K562 (cell line): ENCODE results near the gene MOB1A. TPM values are rescaled to one million over a fixed set of nuclear protein-coding genes. Genes with fewer than 3 reads are reported as not detected.

Source experiments
- ATAC-seq: fragments of 200-7000 bp; cut with Tn5 transposase; 3 replicates; pipeline ENCODE4 v1.9.1; 2020; ENCODE audit warnings: moderate library complexity
- BruUV-seq: library from RNA; stranded (reverse); fragments of 400-500 nt; replicated peaks from 2 replicates; lab custom pipeline; 2021; lab: Mats Ljungman, UMichigan
- CTCF ChIA-PET: fragments of 300-600 bp; formaldehyde crosslinking; extraction: SDS; loops from one replicate; lab custom pipeline; 2021; ENCODE audit warnings: low intra/inter-chr PET ratio; lab: Yijun Ruan, JAX
- POLR2A ChIA-PET: fragments of 300-600, 350-650 bp; sonication (Branson Sonifier 250); formaldehyde crosslinking; extraction: SDS; loops from one replicate; lab custom pipeline; 2021; ENCODE audit warnings: antibody characterized with exemption, inconsistent platforms; lab: Yijun Ruan, JAX
- DNase-seq, 4 experiments: peaks; one replicate each; pipeline versions ENCODE4 v3.0.0 to v3.0.0-alpha.2; 2011 to 2018; ENCODE audit warnings: low spot score in 3 of 4, mixed read lengths in 3 of 4; ENCODE audit errors: extremely low read depth in 1 of 4
- FAIRE-seq: peaks from 2 replicates; lab custom pipeline; 2011; peaks lifted over from hg19 to GRCh38; lab: Jason Lieb, UNC
- H2AFZ ChIP-seq: 2 replicates; pipeline ENCODE4 v1.6.0; 2011; ENCODE audit warnings: low read depth, low read length, control low read depth, inconsistent platforms
- H3K27ac ChIP-seq: fragments of 200-600 bp; 3 replicates; pipeline ENCODE4 v1.8.0; 2011; ENCODE audit warnings: low read depth, mild to moderate bottlenecking, control low read depth, inconsistent platforms, low read length, moderate library complexity, mixed read lengths; ENCODE audit errors: extremely low read depth
- H3K27me3 ChIP-seq, 2 experiments: fragments of 300-600 bp in 1 of 2; 2 replicates in 1 of 2; 3 replicates in 1 of 2; pipeline versions ENCODE4 v1.6.0 to v1.8.0; 2011; ENCODE audit warnings: inconsistent platforms in 2 of 2, low read length in 2 of 2, mild to moderate bottlenecking in 1 of 2, mixed read lengths in 1 of 2, moderate library complexity in 1 of 2; ENCODE audit not compliant: control insufficient read depth in 2 of 2, insufficient read depth in 2 of 2
- H3K36me3 ChIP-seq: fragments of 300-600 bp; 3 replicates; pipeline ENCODE4 v1.8.0; 2011; ENCODE audit warnings: mild to moderate bottlenecking, low read length, inconsistent platforms; ENCODE audit not compliant: control insufficient read depth, insufficient read depth
- H3K4me1 ChIP-seq, 2 experiments: fragments of 200-600 bp in 1 of 2; replicated peaks in 1 of 2; 2 replicates in 1 of 2; 3 replicates in 1 of 2; pipeline versions ENCODE4 v1.5.1 to v1.8.0; 2011; ENCODE audit warnings: inconsistent platforms in 2 of 2, low read length in 2 of 2, mild to moderate bottlenecking in 1 of 2, mixed read lengths in 1 of 2, moderate library complexity in 1 of 2; ENCODE audit not compliant: control insufficient read depth in 2 of 2, insufficient read depth in 2 of 2
- H3K4me2 ChIP-seq: 2 replicates; pipeline ENCODE4 v1.6.1; 2011; ENCODE audit warnings: low read length, control low read depth, inconsistent platforms, mixed read lengths; ENCODE audit not compliant: insufficient read depth
- H3K4me3 ChIP-seq: fragments of 200-600 bp; sonication (generic), shearing (Covaris generic); 2 replicates; pipeline ENCODE4 v1.5.1; 2016; ENCODE audit warnings: control low read depth, inconsistent platforms
- H3K79me2 ChIP-seq: fragments of 200-600 bp; 3 replicates; pipeline ENCODE4 v1.8.0; 2011; ENCODE audit warnings: low read length, inconsistent platforms; ENCODE audit not compliant: control insufficient read depth, insufficient read depth
- H3K9ac ChIP-seq, 2 experiments: 2 replicates each; pipeline versions ENCODE4 v1.6.0 to v1.6.1; 2011; ENCODE audit warnings: low read depth in 2 of 2, low read length in 2 of 2, control low read depth in 1 of 2, inconsistent platforms in 1 of 2, mild to moderate bottlenecking in 1 of 2, mixed read lengths in 1 of 2; ENCODE audit not compliant: insufficient read depth in 1 of 2
- H3K9me1 ChIP-seq: one replicate; pipeline ENCODE4 v1.6.0; 2011; ENCODE audit warnings: inconsistent platforms, mild to moderate bottlenecking, low read length, moderate library complexity; ENCODE audit not compliant: control insufficient read depth, insufficient read depth
- H3K9me3 ChIP-seq: replicated peaks from 2 replicates; pipeline ENCODE4 v1.5.1; 2011; ENCODE audit warnings: low read depth, low read length, inconsistent platforms; ENCODE audit not compliant: control insufficient read depth, insufficient read depth
- H4K20me1 ChIP-seq: replicated peaks from 2 replicates; pipeline ENCODE4 v1.6.1; 2011; ENCODE audit warnings: low read length, inconsistent platforms, mixed read lengths; ENCODE audit not compliant: control insufficient read depth, insufficient read depth
- HIVEP1 ChIP-seq: fragments of 250-450 bp; sonication (Bioruptor Pico); IDR thresholded peaks from 2 replicates; pipeline ENCODE4 v1.4.0; 2020; ENCODE audit warnings: mild to moderate bottlenecking
- RBFOX2 ChIP-seq: fragments of 200-400 bp; formaldehyde crosslinking; IDR thresholded peaks from 2 replicates; pipeline ENCODE4 v1.6.1; 2017; ENCODE audit warnings: low read depth, mild to moderate bottlenecking, low read length, moderate library complexity
- SMAD4 ChIP-seq: fragments of 250-450 bp; sonication (Bioruptor Pico); conservative IDR thresholded peaks from 2 replicates; pipeline ENCODE4 v1.8.0; 2021; ENCODE audit warnings: inconsistent platforms, mild to moderate bottlenecking, moderate library complexity
- TARDBP ChIP-seq: fragments of 450-650 bp; IDR thresholded peaks from 2 replicates; pipeline ENCODE4 v1.6.1; 2016
- ZNF146 ChIP-seq: IDR thresholded peaks from one replicate; pipeline ENCODE4 v1.6.1; 2018; ENCODE audit warnings: missing compliant biosample characterization; ENCODE audit not compliant: unreplicated experiment
- ZNF174 ChIP-seq: fragments of 250-450 bp; sonication (Bioruptor Pico); IDR thresholded peaks from 2 replicates; pipeline ENCODE4 v1.4.0; 2020; ENCODE audit warnings: mild to moderate bottlenecking
- ZNF655 ChIP-seq: fragments of 250-450 bp; sonication (Bioruptor Pico); IDR thresholded peaks from 2 replicates; pipeline ENCODE4 v1.5.0; 2021
- WGBS: fragments of 100-300 bp; shearing (Covaris generic); methylation state at CpG from one replicate; pipeline ENCODE4 v1.1.6; 2016; ENCODE audit warnings: low coverage, mixed read lengths; ENCODE audit not compliant: insufficient coverage; ENCODE audit errors: missing lambda C conversion rate; 5-methylcytosine and 5-hydroxymethylcytosine counted together
- in situ Hi-C: fragments of 300-500 bp; cut with MboI; formaldehyde crosslinking; loops from 4 replicates; pipeline ENCODE4 v1.15.0; 2018; ENCODE audit warnings: inconsistent platforms, mixed read lengths
- intact Hi-C: fragments of 100-400 bp; cut with micrococcal nuclease; formaldehyde crosslinking; loops from 2 replicates; pipeline ENCODE4 v1.14.2; 2022
- polyA plus RNA-seq, 8 experiments: library from polyadenylated mRNA; depleted of rRNA in 4 of 8; stranded (reverse) in 5 of 8; unstranded in 3 of 8; fragments of >200 nt; fragmentation: Nextera tagmentation in 2 of 8; fragmentation: Illumina TruSeq in 1 of 8; extraction: Ambion mirVana in 2 of 8; extraction: Trizol in 1 of 8; gene quantifications; 2 replicates each; pipeline versions ENCODE4 v1.2.1 to v1.2.3, GENCODE V29; 2011 to 2014; ENCODE audit warnings: inconsistent platforms in 1 of 8, missing spikeins in 1 of 8
- total RNA-seq, 7 experiments: library from RNA; depleted of rRNA in 6 of 7; stranded (reverse); fragments of >200 nt in 6 of 7; fragmentation: Illumina TruSeq in 2 of 7; extraction: Trizol in 2 of 7; gene quantifications; 2 replicates each; pipeline versions ENCODE4 v1.2.1 to v1.2.3, GENCODE V29; 2011 to 2021; ENCODE audit warnings: low replicate concordance in 1 of 7
- TF ChIP-seq, protein P1 (sequence below), 2 experiments: fragments of 450-650 bp in 1 of 2; sonication (generic) in 1 of 2; formaldehyde crosslinking in 1 of 2; IDR thresholded peaks in 1 of 2; conservative IDR thresholded peaks in 1 of 2; 2 replicates each; pipeline versions ENCODE4 v1.6.1 to v1.8.1; 2016 to 2023; ENCODE audit warnings: mild to moderate bottlenecking in 2 of 2, moderate library complexity in 2 of 2, inconsistent platforms in 1 of 2, missing genetic modification reagents in 1 of 2

Gene MOB1A
- total and polyA plus RNA-seq, 9 of the 15 experiments (the other 6 are each of a cell fraction or from before 2014, with no cell fraction given): 24.8 to 100 (median 60.2) TPM

DNA sequence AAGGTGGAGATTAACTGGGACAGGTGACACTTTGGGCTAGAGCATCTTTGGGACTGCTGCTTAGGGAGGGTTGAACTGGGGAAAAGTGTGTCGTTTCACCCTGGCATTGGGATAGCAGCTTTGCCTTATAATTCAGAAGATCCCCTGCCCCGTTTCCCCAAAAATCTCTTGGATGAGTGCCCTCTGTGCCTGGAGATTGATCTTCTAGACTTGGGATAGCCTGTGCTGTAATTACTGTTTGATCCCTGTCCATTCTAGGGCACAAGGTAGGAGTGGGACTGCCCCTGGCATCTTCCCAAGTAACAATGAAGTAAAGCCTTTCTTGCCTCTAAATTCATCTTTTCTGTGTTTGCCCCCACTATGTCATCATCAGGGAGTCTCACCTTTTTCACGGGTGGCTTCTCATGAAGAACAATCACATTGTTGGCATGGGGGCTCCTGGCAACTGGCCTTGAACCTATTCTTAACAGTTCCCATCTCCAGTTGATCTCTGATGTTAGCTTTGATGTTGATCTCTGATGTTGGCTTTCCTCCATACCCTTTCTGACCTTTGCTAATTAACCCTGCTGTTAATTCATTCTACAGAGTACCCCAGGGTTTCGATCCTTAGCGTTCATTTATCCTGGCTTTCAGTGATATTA lies 41.3 kb upstream of the MOB1A start (continued):
- TF ChIP-seq ZNF146 (CRISPR knock-in tag) (no peak), HIVEP1 (CRISPR knock-in tag) (no peak), SMAD4 (CRISPR knock-in tag) (no peak), TARDBP (no peak), ZNF655 (CRISPR knock-in tag) (no peak)
- TF ChIP-seq, protein P1, sequence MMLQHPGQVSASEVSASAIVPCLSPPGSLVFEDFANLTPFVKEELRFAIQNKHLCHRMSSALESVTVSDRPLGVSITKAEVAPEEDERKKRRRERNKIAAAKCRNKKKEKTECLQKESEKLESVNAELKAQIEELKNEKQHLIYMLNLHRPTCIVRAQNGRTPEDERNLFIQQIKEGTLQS (IDR thresholded peaks at IDR 0.05): 0 out of 2 replicates have a peak, but pooled peaks have one; percentile 11
- TF ChIP-seq, protein P1 (CRISPR knock-in tag; conservative IDR thresholded peaks at IDR 0.05): no peak

DNA sequence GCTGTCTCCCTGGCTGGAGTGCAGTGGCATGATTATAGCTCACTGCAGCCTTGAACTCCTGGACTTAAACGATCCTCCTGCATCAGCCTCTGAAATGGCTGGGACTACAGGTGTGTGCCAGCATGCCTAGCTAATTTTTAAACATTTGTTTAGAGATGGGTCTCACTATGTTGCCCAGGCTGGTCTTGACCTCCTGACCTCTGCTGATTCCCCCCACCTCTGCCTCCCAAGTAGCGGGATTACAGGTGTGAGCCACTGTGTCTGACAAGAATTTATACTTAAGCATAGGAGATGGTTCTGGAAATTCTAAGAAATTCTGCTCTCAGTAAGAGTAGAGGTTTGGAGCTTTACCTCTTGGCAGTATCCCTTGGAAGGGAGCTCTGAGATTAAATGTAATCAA lies 38.0 kb upstream of the MOB1A start:
- 91% methylated on average over 2 of the region's 2 CpGs for WGBS
- CTCF ChIA-PET: no interaction called here
- H3K27ac ChIP-seq: no peak overlapping the region
- no peaks in the 10 kb centered on the region for H3K9me3 ChIP-seq
- in situ Hi-C loops: no loop called here
- H2AFZ ChIP-seq: no peak overlapping the region
- H3K9me1 ChIP-seq: no peaks in the 10 kb centered on the region
- POLR2A ChIA-PET: interaction anchor here (0.6 to 6.4 kb wide), 7 partner anchors 11 to 196 kb away, joined by 3 to 62 read pairs (median 3); no protein-coding TSS in a partner anchor
- no peak overlapping the region for H3K9ac ChIP-seq
- H4K20me1 ChIP-seq: 0 out of 2 replicates have a peak, but pooled peaks cover 8% of the 10 kb centered on the region
- H3K4me2 ChIP-seq: no peak overlapping the region
- no peaks in the 10 kb centered on the region for H3K79me2 ChIP-seq
- no peak for FAIRE-seq
- H3K36me3 ChIP-seq: peaks cover 77% of the 10 kb centered on the region
- no peak overlapping the region for H3K4me3 ChIP-seq
- ATAC-seq: no peak
- BruUV-seq: no TSS peak
- no peak for DNase-seq
- no peaks in the 10 kb centered on the region for H3K27me3 ChIP-seq
- H3K4me1 ChIP-seq: no peaks in the 10 kb centered on the region
- TF ChIP-seq ZNF174 (CRISPR knock-in tag) (no peak), RBFOX2 (peak; percentile 7; the same call in 1 of the 2 replicates)
- intact Hi-C loops: no loop called here
